Measurements from ENCODE around the gene TGFBR3L.

Gene TGFBR3L

DNA sequence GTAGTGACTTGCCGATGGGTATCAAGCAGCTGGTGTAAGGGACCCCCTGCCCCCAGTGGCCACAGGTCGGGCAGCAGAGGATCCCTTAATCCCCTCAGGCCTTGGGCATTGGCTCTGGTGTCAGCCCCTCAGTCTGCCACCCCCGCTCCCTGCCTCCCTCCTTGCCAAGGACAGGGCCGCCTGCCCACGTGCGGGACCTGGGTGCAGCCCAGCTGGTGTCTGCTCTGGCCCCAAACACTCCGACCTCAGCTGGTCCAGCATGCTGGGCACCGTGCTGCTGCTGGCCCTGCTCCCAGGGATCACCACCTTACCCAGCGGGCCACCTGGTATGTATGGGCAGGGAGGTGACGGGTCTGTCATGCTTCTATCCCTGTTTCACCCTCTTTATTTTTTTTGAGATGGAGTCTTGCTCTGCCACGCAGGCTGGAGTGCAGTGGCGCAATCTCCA, at the start of gene TGFBR3L:
Gene TGFBR3L (plus strand): TSS at position 233 of the 448 bp plus-strand sequence.
- no peak for DNase-seq

- DNase-seq, result no peak
Measured at GRCh38 chr19:7865262-7865911, 49.2 kb upstream of the TGFBR3L start.

DNA sequence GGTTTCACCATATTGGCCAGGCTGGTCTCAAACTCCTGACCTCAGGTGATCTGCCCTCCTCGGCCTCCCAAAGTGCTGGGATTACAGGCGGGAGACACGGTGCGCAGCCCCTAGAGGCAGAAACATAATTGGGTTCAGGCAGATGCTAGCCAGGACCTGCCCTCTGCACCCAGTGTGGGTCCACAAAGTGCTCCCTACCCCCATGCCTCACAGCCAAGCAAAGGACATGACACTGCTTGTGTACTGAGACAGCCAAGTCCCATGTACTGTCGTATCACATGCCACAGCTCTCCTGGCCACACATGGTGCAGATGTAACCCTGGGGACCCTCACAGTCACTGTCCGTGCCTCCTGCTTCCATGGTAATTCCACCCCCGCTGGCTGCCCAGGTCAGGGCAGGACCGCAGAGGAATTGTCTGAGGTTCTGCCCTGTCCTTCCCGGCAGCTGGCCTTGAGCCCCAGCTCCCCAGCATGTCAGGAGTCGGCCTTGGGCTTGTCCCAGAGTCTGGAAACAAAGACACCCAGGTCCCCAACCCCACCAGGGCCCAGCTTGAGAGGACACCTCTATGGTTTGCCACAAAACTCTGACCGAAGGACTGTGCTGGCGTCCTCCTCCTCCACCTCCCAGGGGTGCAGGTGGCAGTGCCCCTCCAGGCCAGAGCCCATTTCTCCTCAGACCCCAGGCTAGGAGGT, 48.1 kb upstream of the TGFBR3L start:
- no peak for DNase-seq

DNA sequence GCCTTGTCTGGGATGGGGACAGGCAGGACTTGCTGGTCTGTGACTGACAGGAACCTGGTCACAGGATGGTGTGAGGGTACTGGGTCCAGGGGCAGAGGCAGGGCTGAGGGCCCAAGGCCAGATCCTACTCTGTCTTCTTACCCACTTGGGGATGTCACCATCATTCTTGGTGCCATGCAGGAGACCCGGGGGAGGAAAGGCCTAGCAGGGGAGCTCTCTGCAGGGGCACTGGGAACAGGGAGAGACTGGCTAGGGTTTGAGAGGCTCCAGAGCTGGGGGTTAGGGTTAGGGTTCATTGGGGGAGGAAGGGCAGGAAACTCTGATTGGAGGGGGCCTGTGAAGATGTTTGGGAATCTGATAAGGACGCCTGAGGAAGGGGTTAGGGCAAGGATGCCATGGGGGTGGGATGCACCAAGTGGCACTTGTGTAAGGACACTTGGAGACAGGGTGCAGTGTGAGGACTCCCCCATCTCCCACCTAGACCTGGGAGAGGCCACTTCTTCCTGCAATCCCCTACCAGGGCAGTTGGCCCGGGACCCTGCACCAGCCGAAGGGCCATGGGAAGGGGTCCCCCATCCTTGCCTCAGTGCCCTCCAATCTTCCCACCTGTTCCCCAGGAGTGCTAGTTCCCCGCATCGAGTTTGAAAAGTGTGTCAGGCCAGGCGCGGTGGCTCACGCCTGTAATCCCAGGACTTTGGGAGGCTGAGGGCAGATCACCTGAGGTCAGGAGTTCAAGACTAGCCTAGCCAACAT, 47.4 kb upstream of the TGFBR3L start:
- DNase-seq, result no peak

DNA sequence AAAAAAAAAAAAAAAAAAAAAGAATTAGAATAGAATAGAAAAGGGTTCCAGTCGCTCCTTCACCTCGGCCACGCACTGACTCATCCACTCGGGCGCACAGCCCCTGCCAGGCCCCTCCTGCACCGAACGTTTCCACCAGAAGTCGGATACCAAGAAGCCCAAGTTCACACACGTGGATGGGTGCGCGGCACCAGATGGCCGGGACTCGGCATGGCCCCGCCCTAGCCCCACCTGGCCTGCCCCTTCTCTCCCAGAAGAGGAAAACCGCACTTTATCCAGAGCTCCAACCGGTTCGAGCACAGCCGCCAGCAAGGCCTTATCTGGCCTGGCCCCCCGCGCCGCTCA, 46.3 kb upstream of the TGFBR3L start:
- no peak for DNase-seq

DNA sequence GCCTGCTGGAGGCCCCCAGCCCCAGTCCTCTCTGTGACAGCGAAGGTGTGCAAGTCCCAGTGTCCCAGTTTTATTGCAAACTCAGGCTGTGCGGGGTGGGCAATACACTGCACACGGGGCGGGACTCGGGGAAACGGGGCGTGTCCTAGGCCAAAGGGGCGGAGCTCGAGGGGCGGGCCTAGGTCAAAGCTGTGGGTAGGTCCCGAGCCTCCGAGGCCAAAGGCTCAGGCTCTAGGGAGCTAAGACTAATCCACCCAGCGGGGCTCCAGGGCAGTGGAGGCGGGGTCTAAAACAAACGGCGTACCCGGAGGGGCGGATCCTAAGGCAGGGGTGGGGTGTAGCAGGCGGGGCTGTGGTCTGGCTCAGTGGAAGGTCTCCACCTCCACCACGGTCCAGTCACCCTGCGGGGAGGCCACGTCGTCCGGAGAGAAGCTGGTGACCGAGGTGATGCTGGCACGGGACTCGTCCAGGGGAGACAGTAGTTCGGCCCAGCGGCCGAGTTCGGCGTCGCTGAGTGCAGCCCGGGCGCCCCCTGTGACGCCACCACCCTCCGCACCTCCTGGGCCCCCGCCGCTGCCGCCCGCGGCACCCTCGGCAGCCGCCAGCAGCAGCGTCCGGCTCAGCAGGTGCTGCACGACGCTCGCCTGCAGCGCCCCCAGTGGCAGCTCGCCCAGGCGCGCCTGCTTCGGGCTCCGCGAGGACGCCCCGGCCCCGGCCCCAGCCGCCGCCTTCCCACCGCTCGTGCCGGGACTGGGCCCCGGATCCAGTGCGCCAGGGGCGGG, 45.8 kb upstream of the TGFBR3L start:
- no peak for DNase-seq

- DNase-seq, result no peak
Measured at GRCh38 chr19:7869453-7869909, 45.1 kb upstream of the TGFBR3L start.

DNA sequence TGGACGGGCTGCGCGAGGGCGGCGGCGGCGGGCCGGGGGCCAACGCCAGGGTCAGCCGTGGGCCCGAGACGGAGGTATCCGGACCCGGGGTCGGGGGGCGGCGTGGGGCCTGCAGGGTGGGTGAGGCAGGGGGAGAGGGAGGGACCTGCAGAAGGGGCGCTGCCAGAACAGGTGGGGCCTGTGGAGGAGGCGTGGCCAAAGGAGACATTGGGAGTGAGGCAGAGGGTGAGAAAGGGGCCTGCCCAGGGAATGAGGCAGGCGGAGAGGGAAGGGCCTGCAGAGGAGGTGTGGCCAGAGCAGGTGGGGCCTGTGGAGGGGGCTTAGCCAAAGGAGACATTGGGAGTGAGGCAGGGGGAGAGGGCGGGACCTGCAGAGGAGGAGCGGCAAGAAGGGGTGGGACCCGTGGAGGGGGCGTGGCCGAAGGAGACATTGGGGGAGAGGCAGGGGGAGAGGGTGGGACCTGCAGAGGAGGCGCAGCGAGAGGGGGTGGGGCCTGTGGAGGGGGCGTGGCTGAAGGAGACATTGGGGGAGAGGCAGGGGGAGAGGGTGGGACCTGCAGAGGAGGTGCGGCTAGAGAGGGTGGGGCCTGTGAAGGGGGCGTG, 44.6 kb upstream of the TGFBR3L start:
- no peak for DNase-seq

DNA sequence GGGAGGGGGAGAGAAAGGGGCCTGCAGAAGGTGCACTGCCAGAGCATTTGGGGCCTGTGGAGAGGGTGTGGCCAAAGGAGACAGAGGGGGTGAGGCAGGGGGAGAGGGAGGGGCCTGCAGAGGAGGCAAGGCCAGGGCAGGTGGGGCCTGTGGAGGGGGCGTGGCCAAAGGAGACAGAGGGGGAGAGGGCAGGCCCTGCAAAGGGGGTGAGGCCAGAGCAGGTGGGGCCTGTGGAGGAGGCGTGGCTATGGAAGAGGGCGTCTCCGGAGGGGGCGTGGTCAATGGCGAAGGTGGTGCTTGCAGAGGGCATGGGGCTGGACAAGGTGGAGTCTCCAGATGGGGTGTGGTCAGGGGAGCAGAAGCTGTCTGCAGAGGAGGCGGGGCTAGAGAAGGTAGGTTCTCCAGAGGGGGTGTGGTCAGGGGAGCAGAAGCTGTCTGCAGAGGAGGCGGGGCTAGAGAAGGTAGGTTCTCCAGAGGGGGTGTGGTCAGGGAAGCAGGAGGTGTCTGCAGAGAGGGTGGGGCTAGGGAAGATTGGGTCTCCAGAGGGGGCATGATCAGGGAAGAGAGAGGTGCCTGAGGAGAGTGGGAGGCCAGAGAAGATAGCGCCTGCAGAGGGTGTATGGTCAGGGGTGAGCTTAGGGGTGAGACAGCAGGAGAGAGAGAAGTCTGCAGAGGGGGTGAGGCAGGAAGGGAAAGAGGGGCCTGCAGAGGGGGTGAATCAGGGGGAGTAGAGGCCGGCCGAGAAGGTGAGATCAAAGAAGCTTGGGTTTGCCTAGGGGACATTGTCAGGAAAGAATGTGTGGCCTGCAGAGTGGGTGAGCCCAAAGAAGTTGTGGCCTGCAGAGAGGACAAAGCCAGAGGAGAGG, 43.8 kb upstream of the TGFBR3L start:
- DNase-seq, result peak; percentile 18

- peak; percentile 72 for DNase-seq
Measured at GRCh38 chr19:7871437-7872305, 43.0 kb upstream of the TGFBR3L start.

DNA sequence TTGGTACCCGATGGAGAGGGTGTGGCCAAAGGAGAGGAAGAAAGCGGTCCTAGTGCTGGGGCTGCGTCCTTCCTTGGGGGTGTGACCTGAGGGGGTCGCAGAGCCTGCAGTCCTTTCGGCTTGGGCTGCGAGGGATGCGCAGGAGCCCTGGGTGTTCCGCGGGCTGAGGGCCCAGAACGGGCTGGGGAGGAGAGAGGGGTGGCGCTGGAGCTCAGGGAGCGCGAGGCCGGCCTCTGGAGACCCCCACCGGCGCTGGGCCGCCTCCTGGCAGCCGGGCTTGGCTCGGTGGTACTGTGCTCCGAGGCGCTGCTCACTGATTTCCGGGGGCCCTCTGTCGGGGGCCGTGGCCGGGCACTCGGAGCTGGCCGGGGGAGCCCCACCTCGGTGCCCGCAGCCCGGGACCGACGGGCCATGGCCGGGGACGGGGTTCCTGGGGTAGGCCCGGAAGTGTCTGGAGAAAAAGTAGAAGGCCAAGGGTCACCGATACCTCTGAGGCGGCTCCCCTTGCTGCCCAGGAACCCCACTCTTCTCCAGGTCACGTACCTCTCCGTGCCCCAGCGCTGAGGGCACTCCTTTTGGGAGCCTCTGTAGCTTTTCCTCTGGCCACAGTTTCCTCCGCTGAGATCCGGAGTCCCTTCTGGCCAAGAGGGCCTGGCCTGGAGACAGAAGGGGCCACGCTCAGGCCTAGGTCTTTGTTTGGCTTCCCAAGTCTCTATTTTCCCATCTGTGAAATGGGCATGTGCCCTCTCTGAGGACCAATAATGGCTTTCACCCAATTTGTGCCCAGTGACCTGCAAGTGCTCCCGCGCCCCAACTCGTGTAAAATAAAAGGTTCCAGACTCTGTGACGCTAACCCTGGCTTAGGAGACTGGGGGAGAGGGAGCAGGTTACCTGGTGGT, 42.1 kb upstream of the TGFBR3L start:
- no peak for DNase-seq

- no peak for DNase-seq
Measured at GRCh38 chr19:7873304-7874075, 41.1 kb upstream of the TGFBR3L start.

GRCh38 chr19:7874076-7874896, 40.3 kb upstream of the TGFBR3L start, which contains the start of gene PRR36:
TSS of gene PRR36 (minus strand) at chr19:7874390. CDS start at chr19:7873689, 701 bp downstream.
- DNase-seq, result peak; percentile 77

GRCh38 chr19:7874897-7875273, 39.7 kb upstream of the TGFBR3L start:
- DNase-seq, result no peak

DNA sequence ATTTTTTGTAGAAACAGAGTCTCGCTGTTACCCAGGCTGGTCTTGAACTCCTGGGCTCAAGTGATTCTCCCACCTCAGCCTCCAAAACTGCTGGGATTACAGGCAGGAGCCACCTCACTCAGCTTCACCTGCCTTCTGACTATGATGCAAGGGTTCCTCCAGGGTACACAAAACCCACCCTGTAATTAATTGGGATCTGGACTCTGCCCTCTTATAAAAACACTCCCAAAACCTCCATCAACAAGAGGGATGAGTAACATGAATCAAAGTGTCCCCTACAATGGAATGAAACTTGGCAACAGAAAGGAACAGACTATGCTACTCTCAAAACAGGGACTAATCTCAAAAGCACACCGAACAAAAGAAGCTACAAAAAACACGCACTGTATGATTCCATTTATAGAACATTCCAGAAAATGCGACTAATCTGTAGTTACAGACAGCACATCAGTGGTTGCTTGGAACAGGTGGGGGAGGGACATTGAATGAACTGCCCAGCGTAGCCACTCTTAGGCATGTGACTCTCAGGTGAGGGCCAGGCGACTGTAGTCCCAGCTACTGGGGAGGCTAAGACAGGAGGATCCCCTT, 37.3 kb upstream of the TGFBR3L start:
- no peak for DNase-seq

GRCh38 chr19:7879111-7879807, 35.4 kb upstream of the TGFBR3L start:
- DNase-seq, result no peak

DNA sequence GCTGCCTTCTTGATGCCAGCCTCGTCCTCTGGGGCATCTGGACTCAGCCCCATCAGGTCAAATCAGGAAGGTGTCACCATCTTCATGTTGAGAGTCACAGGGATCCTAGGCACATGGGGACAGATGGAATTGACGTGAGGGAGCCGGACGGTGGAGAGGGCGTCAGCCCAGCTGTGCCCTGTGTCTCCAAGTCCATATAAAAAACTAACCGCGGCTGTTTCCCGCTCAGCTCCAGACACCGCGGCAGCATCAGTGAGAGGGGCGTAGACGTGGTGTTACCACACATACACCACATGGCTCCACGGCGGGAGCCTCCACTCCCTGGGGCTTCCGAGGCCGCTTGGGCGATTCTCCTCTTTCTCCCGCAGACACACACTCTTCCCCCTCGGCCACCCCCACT, 34.8 kb upstream of the TGFBR3L start:
- DNase-seq, result no peak
